Measurements from ENCODE around the gene CLUH. TPM values are rescaled to one million over a fixed set of nuclear protein-coding genes. Genes with fewer than 3 reads are reported as not detected.

CLUH gene
- total RNA-seq, 1 experiment from 2014 or later: 175 TPM

GRCh38 chr17:2690165-2691068 is 21.1 kb downstream of the CLUH start:
- Histone ChIP-seq H3K4me2 (ENCODE audit: low read length) (no peak overlapping the region), H3K4me3 (replicated peaks in 1 of 2; ENCODE audit: low read depth in 1 of 2, low read length in 2 of 2) (no peak overlapping the region), H3K9me2 (ENCODE audit: insufficient read depth) (no peaks in the 10 kb centered on the region), H3K27me3 (ENCODE audit: insufficient read depth, low read length) (no peaks in the 10 kb centered on the region), H2AFZ (ENCODE audit: low read depth, low read length, poor library complexity, severe bottlenecking) (no peak overlapping the region), H3K4me1 (ENCODE audit: control insufficient read depth in 1 of 2, insufficient read depth in 2 of 2, low read length in 2 of 2) (no peaks in the 10 kb centered on the region), H3K36me3 (ENCODE audit: control insufficient read depth in 1 of 2, insufficient read depth in 2 of 2, low read length in 2 of 2) (peaks cover 4 to 27% of the 10 kb centered on the region in 2 experiments; a peak in 3 of 4 replicates), H3K79me2 (ENCODE audit: insufficient read depth, low read length) (no peaks in the 10 kb centered on the region), H3K9me3 (ENCODE audit: control insufficient read depth in 1 of 2, insufficient read depth in 1 of 2, low read depth in 1 of 2, low read length in 2 of 2) (no peaks in the 10 kb centered on the region), H3K27ac (ENCODE audit: low read depth, low read length) (no peak overlapping the region), H4K20me1 (ENCODE audit: insufficient read depth) (no peaks in the 10 kb centered on the region), H3K9ac (ENCODE audit: low read length) (no peak overlapping the region)
- ChIA-PET POLR2A (no interaction called here), RAD21 (ENCODE audit: low non-redundant PET in 1 of 2, low total read pairs in 2 of 2, uncharacterized antibody in 2 of 2, unreplicated experiment in 2 of 2) (no interaction called here), CTCF (no interaction called here)
- DNase-seq (ENCODE audit: low read depth, low spot score) (no peak), ATAC-seq (no peak)
- no TSS peak for BruUV-seq (replicated peaks)
- no peak for TF ChIP-seq ZFX (IDR thresholded peaks at IDR 0.05)
- no peak for TF ChIP-seq ELF1 (IDR thresholded peaks at IDR 0.05; ENCODE audit: borderline replicate concordance, low read depth)
- TF ChIP-seq TCF7L2 (IDR thresholded peaks at IDR 0.05; ENCODE audit: borderline replicate concordance, extremely low read depth, insufficient read depth, insufficient read length): no peak
- no peak for TF ChIP-seq POLR2AphosphoS5 (IDR thresholded peaks at IDR 0.05; ENCODE audit: low read depth, low read length)
- TF ChIP-seq CTCF (IDR thresholded peaks at IDR 0.05 in 2 of 3, conservative IDR thresholded peaks at IDR 0.05 in 1 of 3; ENCODE audit: borderline replicate concordance in 1 of 3, insufficient read depth in 1 of 3, low read depth in 2 of 3, low read length in 2 of 3): no peak
- TF ChIP-seq EGR1 (IDR thresholded peaks at IDR 0.05; ENCODE audit: low read depth): no peak
- no peak for TF ChIP-seq REST (IDR thresholded peaks at IDR 0.05; ENCODE audit: low read depth)
- no peak for TF ChIP-seq YY1 (IDR thresholded peaks at IDR 0.05; ENCODE audit: extremely low read depth, insufficient replicate concordance, low read depth, low read length)
- TF ChIP-seq ZNF274 (IDR thresholded peaks at IDR 0.05; ENCODE audit: low read depth, low read length): no peak
- intact Hi-C loops (cut with micrococcal nuclease): no loop called here

Measured in HCT116 (cell line).